Measurements from ENCODE around the gene SUZ12.
"Not testable (repeated sequence)": the region's sequence is repeated elsewhere in the genome, so short reads cannot be mapped to it uniquely, and the experiment has no call there.

The SUZ12 gene

GRCh38 chr17:32022554-32022953 lies 85.7 kb downstream of the SUZ12 start:
- H3K27ac ChIP-seq, H3K4me3 ChIP-seq: not testable (repeated sequence)

GRCh38 chr17:32027271-32027670 lies 90.5 kb downstream of the SUZ12 start:
- not testable (repeated sequence) for H3K27ac ChIP-seq, H3K4me3 ChIP-seq

GRCh38 chr17:32033223-32033622 lies 96.4 kb downstream of the SUZ12 start:
- no peak overlapping the region for H3K4me3 ChIP-seq

GRCh38 chr17:32033812-32034211 lies 97.0 kb downstream of the SUZ12 start:
- H3K27ac ChIP-seq, H3K4me3 ChIP-seq: not testable (repeated sequence)

More at GRCh38 chr17:32033223-32033622, 96.4 kb downstream of the SUZ12 start:
- no peak overlapping the region for H3K27ac ChIP-seq

- not testable (repeated sequence) for H3K4me3 ChIP-seq, H3K27ac ChIP-seq
Measured at GRCh38 chr17:32040246-32040645, 103.4 kb downstream of the SUZ12 start.

- not testable (repeated sequence) for H3K4me3 ChIP-seq, H3K27ac ChIP-seq
Measured at GRCh38 chr17:32041306-32041875, 104.6 kb downstream of the SUZ12 start.

- H3K27ac ChIP-seq, H3K4me3 ChIP-seq: not testable (repeated sequence)
Measured at GRCh38 chr17:32042266-32042665, 105.5 kb downstream of the SUZ12 start.

GRCh38 chr17:32045611-32046010 lies 108.8 kb downstream of the SUZ12 start:
- not testable (repeated sequence) for H3K4me3 ChIP-seq

GRCh38 chr17:32047663-32048062 lies 110.9 kb downstream of the SUZ12 start:
- not testable (repeated sequence) for H3K4me3 ChIP-seq, H3K27ac ChIP-seq

More at GRCh38 chr17:32045611-32046010, 108.8 kb downstream of the SUZ12 start:
- not testable (repeated sequence) for H3K27ac ChIP-seq

All from skin epidermis (tissue), 12 donors.